T follicular helper cell (primary cell): Measurements from ENCODE around the gene USF2.

ENCODE experiments used
- DNase-seq: peaks from one replicate; pipeline ENCODE4 v3.0.0-alpha.2; 2020; ENCODE audit warnings: low read depth

Gene USF2

GRCh38 chr19:35301961-35302360 lies 33.2 kb downstream of the USF2 start:
- DNase-seq: no peak

GRCh38 chr19:35302446-35302845 lies 33.7 kb downstream of the USF2 start:
- no peak for DNase-seq

GRCh38 chr19:35303357-35303915 lies 34.7 kb downstream of the USF2 start:
- DNase-seq: no peak

GRCh38 chr19:35304036-35304435 lies 35.3 kb downstream of the USF2 start:
- DNase-seq: no peak

GRCh38 chr19:35305181-35305580 lies 36.4 kb downstream of the USF2 start:
- no peak for DNase-seq

- DNase-seq: no peak
These were observed 37.9 kb downstream of the USF2 start for GRCh38 chr19:35306473-35307246.

- DNase-seq: no peak
These were observed 39.2 kb downstream of the USF2 start for GRCh38 chr19:35307931-35308330.

- no peak for DNase-seq
These were observed 40.1 kb downstream of the USF2 start for GRCh38 chr19:35308910-35309309.

GRCh38 chr19:35309481-35310279 lies 40.9 kb downstream of the USF2 start:
- no peak for DNase-seq

- DNase-seq: no peak
These were observed 41.6 kb downstream of the USF2 start for GRCh38 chr19:35310331-35310730.

GRCh38 chr19:35310811-35311465 lies 42.2 kb downstream of the USF2 start:
- no peak for DNase-seq

GRCh38 chr19:35311901-35312665 lies 43.3 kb downstream of the USF2 start:
- DNase-seq: no peak

- no peak for DNase-seq
These were observed 44.8 kb downstream of the USF2 start for GRCh38 chr19:35313587-35313986.

GRCh38 chr19:35314031-35314430 lies 45.3 kb downstream of the USF2 start:
- no peak for DNase-seq

GRCh38 chr19:35314858-35315470 lies 46.2 kb downstream of the USF2 start:
- DNase-seq: no peak

- DNase-seq: no peak
These were observed 47.1 kb downstream of the USF2 start for GRCh38 chr19:35315883-35316282.

- DNase-seq: no peak
These were observed 47.8 kb downstream of the USF2 start for GRCh38 chr19:35316560-35316959.

- DNase-seq: no peak
These were observed 48.8 kb downstream of the USF2 start for GRCh38 chr19:35317464-35318043.

GRCh38 chr19:35318679-35319448 lies 50.1 kb downstream of the USF2 start:
- DNase-seq: no peak

GRCh38 chr19:35320065-35320713 lies 51.4 kb downstream of the USF2 start:
- DNase-seq: no peak
